PC-3 (cell line): Measurements from ENCODE around the gene RTN1. TPM values are rescaled to one million over a fixed set of nuclear protein-coding genes. Genes with fewer than 3 reads are reported as not detected.
A peak's percentile ranks its signal among the peaks of the same experiment; 100 is the strongest.

Experiments
- ATAC-seq: fragments of 200-7000 bp; cut with Tn5 transposase; 2 replicates; pipeline ENCODE4 v1.9.1; 2020; ENCODE audit warnings: mild to moderate bottlenecking, moderate library complexity
- BruUV-seq: library from RNA; stranded (reverse); fragments of 400-500 nt; replicated peaks from 2 replicates; lab custom pipeline; 2021; lab: Mats Ljungman, UMichigan
- CTCF ChIA-PET: fragments of 300-600 bp; sonication (Branson Sonifier 250); formaldehyde crosslinking; loops from one replicate; lab custom pipeline; 2022; ENCODE audit warnings: antibody characterized with exemption; lab: Charles Lee
- POLR2A ChIA-PET: fragments of 300-600 bp; sonication (Branson Sonifier 250); formaldehyde crosslinking; loops from one replicate; lab custom pipeline; 2022; ENCODE audit warnings: antibody characterized with exemption; ENCODE audit not compliant: unreplicated experiment; lab: Charles Lee
- DNase-seq: peaks from one replicate; pipeline ENCODE4 v3.0.0-alpha.2; 2015
- H2AFZ ChIP-seq: fragments of 300-600 bp; sonication (generic); 2 replicates; pipeline ENCODE4 v1.6.0; 2016; ENCODE audit warnings: antibody characterized with exemption, low read length
- H3F3A ChIP-seq: fragments of 300-600 bp; sonication (generic); one replicate; pipeline ENCODE4 v1.6.0; 2017; ENCODE audit warnings: antibody characterized with exemption, low read length, control low read depth, mild to moderate bottlenecking; ENCODE audit not compliant: unreplicated experiment
- H3K27ac ChIP-seq: fragments of 300-600 bp; sonication (generic); 2 replicates; pipeline ENCODE4 v1.5.1; 2016; ENCODE audit warnings: mild to moderate bottlenecking, low read length
- H3K27me3 ChIP-seq: fragments of 300-600 bp; sonication (generic); 2 replicates; pipeline ENCODE4 v1.6.1; 2016; ENCODE audit warnings: low read length, mixed read lengths
- H3K36me3 ChIP-seq: fragments of 300-600 bp; sonication (generic); 2 replicates; pipeline ENCODE4 v1.6.1; 2016; ENCODE audit warnings: low read depth, mixed run types, low read length, mixed read lengths
- H3K4me1 ChIP-seq: fragments of 300-600 bp; sonication (generic); 2 replicates; pipeline ENCODE4 v1.5.1; 2016; ENCODE audit warnings: low read length; ENCODE audit not compliant: insufficient read depth
- H3K4me2 ChIP-seq: fragments of 300-600 bp; sonication (generic); 2 replicates; pipeline ENCODE4 v1.6.0; 2016; ENCODE audit warnings: low read length
- H3K4me3 ChIP-seq: fragments of 300-600 bp; sonication (generic); 2 replicates; pipeline ENCODE4 v1.5.1; 2016; ENCODE audit warnings: mild to moderate bottlenecking, low read length, mixed read lengths
- H3K79me2 ChIP-seq: fragments of 300-600 bp; sonication (generic); 2 replicates; pipeline ENCODE4 v1.6.1; 2017; ENCODE audit warnings: low read length, mixed read lengths
- H3K9ac ChIP-seq: fragments of 300-600 bp; sonication (generic); 2 replicates; pipeline ENCODE4 v1.6.0; 2016; ENCODE audit warnings: mild to moderate bottlenecking, low read length
- H3K9me2 ChIP-seq: fragments of 300-600 bp; sonication (generic); replicated peaks from 2 replicates; pipeline ENCODE4 v1.6.1; 2016; ENCODE audit warnings: mixed run types, low read length, mixed read lengths
- H3K9me3 ChIP-seq: fragments of 300-600 bp; sonication (generic); 2 replicates; pipeline ENCODE4 v1.6.1; 2016; ENCODE audit warnings: low read length, mixed read lengths
- H4K20me1 ChIP-seq: fragments of 300-600 bp; sonication (generic); 2 replicates; pipeline ENCODE4 v1.6.1; 2016; ENCODE audit warnings: low read length, mixed read lengths
- EZH2 ChIP-seq: fragments of 300-600 bp; sonication (generic); IDR thresholded peaks from one replicate; pipeline ENCODE4 v1.6.1; 2017; ENCODE audit warnings: antibody characterized with exemption, mild to moderate bottlenecking, low read length; ENCODE audit not compliant: unreplicated experiment
- EZH2phosphoT487 ChIP-seq: fragments of 300-600 bp; sonication (generic); IDR thresholded peaks from 2 replicates; pipeline ENCODE4 v1.6.1; 2018; ENCODE audit warnings: mild to moderate bottlenecking, antibody characterized with exemption, low read length, borderline replicate concordance
- intact Hi-C: fragments of 100-400 bp; cut with micrococcal nuclease; formaldehyde crosslinking; loops from 2 replicates; pipeline ENCODE4 v1.9.0; 2023
- total RNA-seq: library from RNA; depleted of rRNA; stranded (reverse); fragments of >200 nt; gene quantifications from 2 replicates; pipeline ENCODE4 v1.2.3, GENCODE V29; 2014
- TF ChIP-seq, protein P1 (sequence below): fragments of 300-600 bp; sonication (generic); conservative IDR thresholded peaks from 2 replicates; pipeline ENCODE4 v1.5.1; 2017; ENCODE audit warnings: antibody characterized with exemption, low read depth, mild to moderate bottlenecking, low read length

RTN1 gene
- total RNA-seq, 1 experiment from 2014 or later: not detected

DNA sequence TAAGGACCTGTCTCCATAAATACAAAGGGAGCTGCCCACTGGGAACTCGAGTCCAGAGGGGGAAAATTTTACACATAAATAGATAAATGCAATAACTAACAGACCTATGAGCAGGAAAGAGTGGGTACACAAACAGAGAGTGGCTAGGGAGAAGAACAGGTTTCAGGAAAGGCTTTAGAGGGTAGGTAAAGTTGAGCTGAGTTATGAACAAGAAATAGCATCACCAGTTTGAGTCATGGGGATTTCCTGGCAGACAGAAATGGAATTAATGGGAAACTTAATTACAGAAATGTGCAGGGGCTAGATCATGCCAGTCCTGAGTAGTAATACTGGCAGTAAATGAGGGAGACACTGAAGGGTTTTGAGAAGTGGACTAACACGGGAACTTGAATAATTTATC, 236.0 kb downstream of the RTN1 start:
- no TSS peak for BruUV-seq
- Histone ChIP-seq H3K9me3 (no peaks in the 10 kb centered on the region), H3K9me2 (no peaks in the 10 kb centered on the region), H3F3A (no peaks in the 10 kb centered on the region), H3K27me3 (peaks cover 52% of the 10 kb centered on the region), H3K9ac (no peak overlapping the region), H3K27ac (no peak overlapping the region), H2AFZ (no peak overlapping the region), H4K20me1 (no peaks in the 10 kb centered on the region), H3K4me3 (no peak overlapping the region), H3K4me1 (no peaks in the 10 kb centered on the region), H3K79me2 (no peaks in the 10 kb centered on the region), H3K4me2 (no peak overlapping the region), H3K36me3 (no peaks in the 10 kb centered on the region)
- intact Hi-C loops: no loop called here
- CTCF ChIA-PET: no interaction called here
- DNase-seq: no peak
- ATAC-seq: no peak
- POLR2A ChIA-PET: no interaction called here
- TF ChIP-seq, protein P1, sequence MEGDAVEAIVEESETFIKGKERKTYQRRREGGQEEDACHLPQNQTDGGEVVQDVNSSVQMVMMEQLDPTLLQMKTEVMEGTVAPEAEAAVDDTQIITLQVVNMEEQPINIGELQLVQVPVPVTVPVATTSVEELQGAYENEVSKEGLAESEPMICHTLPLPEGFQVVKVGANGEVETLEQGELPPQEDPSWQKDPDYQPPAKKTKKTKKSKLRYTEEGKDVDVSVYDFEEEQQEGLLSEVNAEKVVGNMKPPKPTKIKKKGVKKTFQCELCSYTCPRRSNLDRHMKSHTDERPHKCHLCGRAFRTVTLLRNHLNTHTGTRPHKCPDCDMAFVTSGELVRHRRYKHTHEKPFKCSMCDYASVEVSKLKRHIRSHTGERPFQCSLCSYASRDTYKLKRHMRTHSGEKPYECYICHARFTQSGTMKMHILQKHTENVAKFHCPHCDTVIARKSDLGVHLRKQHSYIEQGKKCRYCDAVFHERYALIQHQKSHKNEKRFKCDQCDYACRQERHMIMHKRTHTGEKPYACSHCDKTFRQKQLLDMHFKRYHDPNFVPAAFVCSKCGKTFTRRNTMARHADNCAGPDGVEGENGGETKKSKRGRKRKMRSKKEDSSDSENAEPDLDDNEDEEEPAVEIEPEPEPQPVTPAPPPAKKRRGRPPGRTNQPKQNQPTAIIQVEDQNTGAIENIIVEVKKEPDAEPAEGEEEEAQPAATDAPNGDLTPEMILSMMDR: no peak
- TF ChIP-seq EZH2: no peak
- no peak for TF ChIP-seq EZH2phosphoT487

DNA sequence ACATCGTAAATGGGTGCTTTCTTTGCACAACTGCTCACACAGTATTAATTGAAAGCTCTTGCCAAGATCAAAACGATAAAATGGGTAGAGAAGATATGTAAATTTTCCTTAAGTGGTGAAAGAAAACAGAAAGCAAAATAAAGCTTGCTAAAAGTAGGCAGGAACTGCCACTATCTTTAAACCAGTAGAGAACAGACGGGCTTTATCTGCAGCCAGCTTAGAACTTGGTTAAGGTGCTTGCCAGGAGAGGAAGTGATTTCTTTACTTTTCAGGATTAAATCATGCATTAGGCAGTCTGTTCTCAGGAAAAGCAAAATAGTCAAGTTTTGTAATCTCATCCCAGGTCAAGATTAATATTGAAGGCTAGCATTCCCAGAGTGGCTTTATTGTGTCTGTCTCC, 237.1 kb downstream of the RTN1 start:
- no peaks in the 10 kb centered on the region for H3K9me2 ChIP-seq
- H3K36me3 ChIP-seq: no peaks in the 10 kb centered on the region
- POLR2A ChIA-PET: no interaction called here
- H3K79me2 ChIP-seq: no peaks in the 10 kb centered on the region
- H3K27ac ChIP-seq: no peak overlapping the region
- H2AFZ ChIP-seq: no peak overlapping the region
- no peaks in the 10 kb centered on the region for H4K20me1 ChIP-seq
- intact Hi-C loops: no loop called here
- H3K4me1 ChIP-seq: no peaks in the 10 kb centered on the region
- H3F3A ChIP-seq: no peaks in the 10 kb centered on the region
- no peak overlapping the region for H3K4me2 ChIP-seq
- H3K9ac ChIP-seq: no peak overlapping the region
- TF ChIP-seq EZH2 (no peak), EZH2phosphoT487 (no peak)
- TF ChIP-seq, protein P1: no peak
- H3K4me3 ChIP-seq: no peak overlapping the region
- no peaks in the 10 kb centered on the region for H3K9me3 ChIP-seq
- no peak for DNase-seq
- peaks cover 64% of the 10 kb centered on the region for H3K27me3 ChIP-seq
- no TSS peak for BruUV-seq
- CTCF ChIA-PET: interaction anchor here (0.7 to 1.1 kb wide), 3 partner anchors 10 to 550 kb away, joined by 4 to 5 read pairs (median 4); no protein-coding TSS in a partner anchor
- ATAC-seq: no peak

DNA sequence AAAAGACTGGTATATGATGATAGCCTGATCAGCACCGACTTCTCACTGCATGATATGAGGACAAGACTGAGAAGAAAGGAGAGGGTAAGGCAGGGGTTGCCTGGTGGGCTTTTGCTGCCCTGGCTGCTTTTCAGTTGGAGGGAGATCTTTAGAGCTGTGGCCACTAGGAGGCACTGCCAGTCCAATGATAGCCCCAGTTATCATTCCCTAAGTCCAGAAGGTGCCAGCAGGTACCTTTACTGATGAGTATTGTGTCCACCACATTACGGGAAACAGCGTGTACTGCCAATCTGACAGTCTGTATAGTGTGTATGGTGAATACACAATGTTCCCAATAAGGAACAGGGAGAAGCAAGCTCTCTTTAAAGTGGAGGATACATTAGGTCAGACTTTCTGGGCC, 238.2 kb downstream of the RTN1 start:
- ChIA-PET CTCF (interaction anchor here (0.6 to 1.1 kb wide), 5 partner anchors 56 to 551 kb away, joined by 3 to 4 read pairs (median 3); no protein-coding TSS in a partner anchor), POLR2A (no interaction called here)
- Histone ChIP-seq H3K4me2 (no peak overlapping the region), H3K9ac (no peak overlapping the region), H3K36me3 (no peaks in the 10 kb centered on the region), H3K4me3 (no peak overlapping the region), H3K4me1 (no peaks in the 10 kb centered on the region), H3K9me3 (no peaks in the 10 kb centered on the region), H3K9me2 (no peaks in the 10 kb centered on the region), H3K27me3 (peaks cover 75% of the 10 kb centered on the region), H2AFZ (no peak overlapping the region), H3F3A (no peaks in the 10 kb centered on the region), H3K79me2 (no peaks in the 10 kb centered on the region), H4K20me1 (no peaks in the 10 kb centered on the region), H3K27ac (no peak overlapping the region)
- intact Hi-C loops: loop anchor here (1.0 kb wide), 4 partner anchors 56 to 552 kb away; no protein-coding TSS in a partner anchor
- no TSS peak for BruUV-seq
- TF ChIP-seq EZH2 (no peak), EZH2phosphoT487 (no peak)
- TF ChIP-seq, protein P1: peak; percentile 100
- DNase-seq: peak; percentile 87
- ATAC-seq: peak; percentile 73
